CD14-positive monocyte (primary cell): ENCODE data around the gene PPP4R1. TPM values are rescaled to one million over a fixed set of nuclear protein-coding genes. Genes with fewer than 3 reads are reported as not detected.

ENCODE experiments used
- DNase-seq, 3 donors: peaks; one replicate each; pipeline ENCODE4 v3.0.0-alpha.2; 2011 to 2022
- H2AFZ ChIP-seq: 2 replicates; pipeline ENCODE4 v1.6.0; 2012; ENCODE audit warnings: mild to moderate bottlenecking, low read depth, low read length, inconsistent platforms; ENCODE audit not compliant: insufficient read depth, poor library complexity, severe bottlenecking
- H3K27ac ChIP-seq, 2 donors: 1 replicate in 1 of 2; 2 replicates in 1 of 2; pipeline ENCODE4 v1.5.1; 2012 to 2013; ENCODE audit warnings: low read length in 2 of 2, control low read depth in 1 of 2, inconsistent platforms in 1 of 2, low read depth in 1 of 2, mild to moderate bottlenecking in 1 of 2
- H3K27me3 ChIP-seq, 2 donors: one replicate each; pipeline versions ENCODE4 v1.6.0 to v1.6.1; 2011 to 2013; ENCODE audit warnings: low read length in 2 of 2; ENCODE audit not compliant: control insufficient read depth in 2 of 2, insufficient read depth in 2 of 2
- H3K36me3 ChIP-seq, 2 donors: replicated peaks in 1 of 2; 1 replicate in 1 of 2; 2 replicates in 1 of 2; pipeline versions ENCODE4 v1.5.1 to v1.6.1; 2012 to 2013; ENCODE audit warnings: low read length in 2 of 2, control low read depth in 1 of 2, inconsistent platforms in 1 of 2, mild to moderate bottlenecking in 1 of 2; ENCODE audit not compliant: insufficient read depth in 2 of 2, control insufficient read depth in 1 of 2
- H3K4me1 ChIP-seq, 2 donors: 1 replicate in 1 of 2; 2 replicates in 1 of 2; pipeline versions ENCODE4 v1.5.1 to v1.6.1; 2012 to 2013; ENCODE audit warnings: low read length in 2 of 2, control low read depth in 1 of 2, inconsistent platforms in 1 of 2, mild to moderate bottlenecking in 1 of 2, moderate library complexity in 1 of 2; ENCODE audit not compliant: insufficient read depth in 2 of 2, control insufficient read depth in 1 of 2
- H3K4me2 ChIP-seq: replicated peaks from 2 replicates; pipeline ENCODE3; 2012; ENCODE audit warnings: low read length, moderate library complexity, mild to moderate bottlenecking; ENCODE audit not compliant: poor library complexity, severe bottlenecking; ENCODE audit errors: extremely low read depth
- H3K4me3 ChIP-seq, 3 experiments: fragments of 200-600 bp in 1 of 3; sonication (generic) in 1 of 3; replicated peaks in 1 of 3; 1 replicate in 2 of 3; 2 replicates in 1 of 3; pipeline ENCODE4 v1.5.1; 2011 to 2013; ENCODE audit warnings: low read length in 3 of 3, mild to moderate bottlenecking in 3 of 3, control low read depth in 2 of 3, low read depth in 2 of 3, inconsistent platforms in 1 of 3, moderate library complexity in 1 of 3
- H3K79me2 ChIP-seq: 2 replicates; pipeline ENCODE4 v1.6.0; 2012; ENCODE audit warnings: mild to moderate bottlenecking, control low read depth, inconsistent platforms, low read length, moderate library complexity; ENCODE audit not compliant: insufficient read depth
- H3K9ac ChIP-seq: 2 replicates; pipeline ENCODE4 v1.6.0; 2017; ENCODE audit warnings: low read length, mild to moderate bottlenecking; ENCODE audit not compliant: insufficient read depth, poor library complexity, severe bottlenecking
- H3K9me3 ChIP-seq, 2 donors: replicated peaks in 1 of 2; 1 replicate in 1 of 2; 2 replicates in 1 of 2; pipeline versions ENCODE4 v1.5.1 to v1.6.1; 2012 to 2013; ENCODE audit warnings: low read length in 2 of 2, control low read depth in 1 of 2; ENCODE audit not compliant: control insufficient read depth in 1 of 2, insufficient read depth in 1 of 2
- H4K20me1 ChIP-seq: 2 replicates; pipeline ENCODE4 v1.6.0; 2012; ENCODE audit warnings: mild to moderate bottlenecking, low read length, control low read depth, moderate library complexity; ENCODE audit not compliant: insufficient read depth
- H3K27ac Mint-ChIP-seq, 7 donors: one replicate each; pipeline ENCODE4 v1.8.0; 2020; ENCODE audit warnings: mild to moderate bottlenecking in 7 of 7, mixed read lengths in 7 of 7, moderate library complexity in 6 of 7, inconsistent platforms in 2 of 7
- H3K27me3 Mint-ChIP-seq, 3 donors: one replicate each; pipeline ENCODE4 v1.8.0; 2021 to 2022; ENCODE audit warnings: low read depth in 3 of 3, mild to moderate bottlenecking in 3 of 3, mixed read lengths in 3 of 3, moderate library complexity in 3 of 3, inconsistent platforms in 1 of 3
- H3K36me3 Mint-ChIP-seq, 2 donors: one replicate each; pipeline ENCODE4 v1.8.0; 2020; ENCODE audit warnings: mixed read lengths in 2 of 2, inconsistent platforms in 1 of 2, mild to moderate bottlenecking in 1 of 2
- H3K4me1 Mint-ChIP-seq: one replicate; pipeline ENCODE4 v1.8.0; 2020; ENCODE audit warnings: mild to moderate bottlenecking, mixed read lengths
- H3K4me3 Mint-ChIP-seq, 2 donors: one replicate each; pipeline ENCODE4 v1.8.0; 2020; ENCODE audit warnings: mild to moderate bottlenecking in 2 of 2, mixed read lengths in 2 of 2, moderate library complexity in 1 of 2
- H3K9me3 Mint-ChIP-seq, 7 donors: one replicate each; pipeline ENCODE4 v1.8.0; 2020 to 2022; ENCODE audit warnings: mixed read lengths in 7 of 7, mild to moderate bottlenecking in 6 of 7, moderate library complexity in 6 of 7, inconsistent platforms in 2 of 7
- WGBS: methylation state at CpG from one replicate; pipeline ENCODE4 v1.1.5; 2013; ENCODE audit warnings: missing lambda C conversion rate; ENCODE audit not compliant: insufficient coverage; 5-methylcytosine and 5-hydroxymethylcytosine counted together
- intact Hi-C, 2 donors: fragments of 100-400 bp; cut with micrococcal nuclease; formaldehyde crosslinking; loops; one replicate each; pipeline versions ENCODE4 v1.15.0 to v1.15.1; 2023
- polyA plus RNA-seq, 3 donors: library from polyadenylated mRNA; depleted of rRNA in 1 of 3; unstranded in 2 of 3; stranded (reverse) in 1 of 3; fragments of 300-500 nt in 2 of 3; fragments of >200 nt in 1 of 3; fragmentation: Illumina TruSeq in 2 of 3; gene quantifications; 1 replicate in 2 of 3; 2 replicates in 1 of 3; pipeline ENCODE4 v1.2.3, GENCODE V29; 2012 to 2021
- TF ChIP-seq, protein P1 (sequence below): fragments of 200-600 bp; IDR thresholded peaks from one replicate; pipeline ENCODE4 v1.8.0; 2022; ENCODE audit warnings: antibody characterized with exemption, mild to moderate bottlenecking

PPP4R1 gene
- polyA plus RNA-seq, 3 donors: 22.0 to 45.3 (median 24.6) TPM

GRCh38 chr18:9569178-9569577, 45.2 kb downstream of the PPP4R1 start:
- Histone ChIP-seq H3K9me3 (no peaks in the 10 kb centered on the region), H3K4me3 (no peak overlapping the region), H3K36me3 (peaks cover 53 to 99% of the 10 kb centered on the region in 2 donors), H3K79me2 (no peaks in the 10 kb centered on the region), H3K27ac (no peak overlapping the region), H3K9ac (no peak overlapping the region), H3K4me1 (no peaks in the 10 kb centered on the region), H3K27me3 (no peaks in the 10 kb centered on the region), H4K20me1 (peaks cover 4% of the 10 kb centered on the region), H3K4me2 (no peak overlapping the region), H2AFZ (no peak overlapping the region)
- peaks cover 59 to 81% of the 10 kb centered on the region in 2 donors for H3K36me3 Mint-ChIP-seq
- intact Hi-C loops: no loop called here
- H3K27ac Mint-ChIP-seq: no peak overlapping the region
- DNase-seq: no peak
- no peaks in the 10 kb centered on the region for H3K27me3 Mint-ChIP-seq
- no peaks in the 10 kb centered on the region for H3K9me3 Mint-ChIP-seq
- TF ChIP-seq, protein P1, sequence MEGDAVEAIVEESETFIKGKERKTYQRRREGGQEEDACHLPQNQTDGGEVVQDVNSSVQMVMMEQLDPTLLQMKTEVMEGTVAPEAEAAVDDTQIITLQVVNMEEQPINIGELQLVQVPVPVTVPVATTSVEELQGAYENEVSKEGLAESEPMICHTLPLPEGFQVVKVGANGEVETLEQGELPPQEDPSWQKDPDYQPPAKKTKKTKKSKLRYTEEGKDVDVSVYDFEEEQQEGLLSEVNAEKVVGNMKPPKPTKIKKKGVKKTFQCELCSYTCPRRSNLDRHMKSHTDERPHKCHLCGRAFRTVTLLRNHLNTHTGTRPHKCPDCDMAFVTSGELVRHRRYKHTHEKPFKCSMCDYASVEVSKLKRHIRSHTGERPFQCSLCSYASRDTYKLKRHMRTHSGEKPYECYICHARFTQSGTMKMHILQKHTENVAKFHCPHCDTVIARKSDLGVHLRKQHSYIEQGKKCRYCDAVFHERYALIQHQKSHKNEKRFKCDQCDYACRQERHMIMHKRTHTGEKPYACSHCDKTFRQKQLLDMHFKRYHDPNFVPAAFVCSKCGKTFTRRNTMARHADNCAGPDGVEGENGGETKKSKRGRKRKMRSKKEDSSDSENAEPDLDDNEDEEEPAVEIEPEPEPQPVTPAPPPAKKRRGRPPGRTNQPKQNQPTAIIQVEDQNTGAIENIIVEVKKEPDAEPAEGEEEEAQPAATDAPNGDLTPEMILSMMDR: no peak
- peaks cover 3% of the 10 kb centered on the region for H3K4me1 Mint-ChIP-seq
- 100% methylated on average over 1 of the region's 8 CpGs for WGBS
- no peak overlapping the region for H3K4me3 Mint-ChIP-seq

DNA sequence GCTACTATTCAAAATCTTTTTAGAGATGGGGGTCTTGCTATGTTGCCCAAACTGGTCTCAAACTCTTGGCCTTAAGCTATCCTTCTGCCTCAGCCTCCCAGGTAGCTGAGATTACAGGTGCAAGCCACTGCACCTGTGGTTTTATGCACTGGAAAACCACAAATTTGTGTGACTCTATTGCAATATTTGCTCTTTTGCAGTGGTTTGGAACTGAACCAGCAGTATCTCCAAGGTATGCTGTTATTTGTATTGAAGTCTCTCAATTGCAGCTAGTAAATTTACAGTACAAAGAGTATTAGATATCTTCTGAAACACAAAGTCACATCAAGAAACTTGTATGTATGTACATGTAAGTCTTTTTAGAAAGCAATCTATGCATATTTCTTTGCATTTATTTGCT, 46.2 kb downstream of the PPP4R1 start:
- Histone ChIP-seq H3K9me3 (no peaks in the 10 kb centered on the region), H3K27me3 (no peaks in the 10 kb centered on the region), H3K9ac (no peak overlapping the region), H3K79me2 (no peaks in the 10 kb centered on the region), H3K36me3 (peaks cover 50 to 99% of the 10 kb centered on the region in 2 donors), H4K20me1 (peaks cover 4% of the 10 kb centered on the region), H3K4me2 (no peak overlapping the region), H2AFZ (no peak overlapping the region), H3K4me1 (peaks cover 0 to 6% of the 10 kb centered on the region in 2 donors), H3K27ac (no peak overlapping the region), H3K4me3 (no peak overlapping the region)
- Mint-ChIP-seq H3K27me3 (no peaks in the 10 kb centered on the region), H3K27ac (no peak overlapping the region), H3K9me3 (no peaks in the 10 kb centered on the region), H3K36me3 (peaks cover 58 to 75% of the 10 kb centered on the region in 2 donors), H3K4me3 (no peak overlapping the region), H3K4me1 (peaks cover 12% of the 10 kb centered on the region)
- DNase-seq: no peak
- intact Hi-C loops: no loop called here
- TF ChIP-seq, protein P1: no peak
